ENCODE measurements around the gene DENND1A. TPM values are rescaled to one million over a fixed set of nuclear protein-coding genes. Genes with fewer than 3 reads are reported as not detected.

The DENND1A gene
- total RNA-seq, 1 experiment from 2014 or later: 23.5 TPM

DNA sequence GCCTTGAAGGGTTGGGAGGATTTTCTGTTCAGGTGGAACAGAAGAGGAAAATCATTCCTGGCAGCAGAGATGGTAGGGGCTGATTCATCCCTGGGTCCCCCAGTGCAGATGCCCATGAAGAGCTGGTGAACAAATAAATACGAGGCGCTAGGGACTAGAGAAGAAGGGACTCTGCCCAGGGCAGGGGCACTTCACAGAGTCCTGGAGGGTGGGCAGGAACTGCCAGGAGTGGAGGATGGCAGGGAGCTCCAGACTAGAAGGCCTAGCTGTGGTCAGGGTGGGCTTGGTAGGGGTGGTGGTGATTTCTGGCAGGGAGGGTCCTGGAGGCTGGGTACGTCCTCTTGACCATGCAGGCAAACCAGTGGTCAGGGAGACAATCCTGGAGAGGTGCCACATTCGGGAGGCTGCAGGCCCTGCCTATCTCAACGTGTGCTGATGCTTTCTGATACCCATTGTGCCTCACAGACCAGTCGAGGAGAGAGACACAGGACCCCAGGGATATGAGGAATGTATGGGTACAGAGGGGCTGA is 504.0 kb downstream of the DENND1A start (continued):
- no peak for TF ChIP-seq FOXK1 (CRISPR knock-in tag; IDR thresholded peaks at IDR 0.05)
- no peak for TF ChIP-seq MYBL2 (CRISPR knock-in tag; IDR thresholded peaks at IDR 0.05)

DNA sequence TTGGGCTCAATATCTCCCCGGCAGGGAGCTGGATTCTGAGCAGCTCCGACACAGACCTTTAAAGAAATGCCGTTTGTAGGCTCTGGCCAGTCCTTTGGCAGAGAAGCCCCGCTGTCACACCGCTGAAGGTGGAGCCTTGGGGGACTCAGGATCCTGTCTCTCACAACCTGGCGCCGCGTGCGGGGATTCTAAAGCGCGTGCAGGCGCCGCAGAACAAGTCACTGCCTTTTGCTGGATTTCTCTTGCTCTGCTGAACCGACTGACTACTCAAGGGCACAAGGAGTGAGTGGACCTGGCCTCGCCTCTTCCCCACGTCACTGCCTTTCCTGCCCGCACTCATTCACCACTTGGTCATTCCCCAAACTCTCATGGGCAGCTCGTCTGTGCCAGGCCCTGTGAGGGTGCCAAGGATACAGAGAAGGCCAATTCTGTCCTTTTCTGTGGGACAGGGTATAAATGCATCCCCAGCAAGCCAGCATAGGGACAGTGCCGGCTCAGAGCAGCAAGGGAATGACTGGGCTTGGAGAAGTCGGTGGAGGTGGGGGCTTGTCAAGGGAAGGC is 504.6 kb downstream of the DENND1A start:
- no peak for ATAC-seq
- Mint-ChIP-seq H3K27me3 (ENCODE audit: low read depth) (no peaks in the 10 kb centered on the region; the same call in 1 of the 2 replicates), H3K4me3 (no peak overlapping the region), H3K36me3 (peaks cover 8% of the 10 kb centered on the region), H3K27ac (0 out of 2 replicates have a peak overlapping the region, but pooled peaks have one; percentile 13), H3K4me1 (peaks cover 35% of the 10 kb centered on the region), H3K9me3 (no peaks in the 10 kb centered on the region)
- POLR2A ChIA-PET: interaction anchor here (0.5 kb wide), 1 partner anchor 114 kb away, joined by 3 read pairs; no protein-coding TSS in a partner anchor
- TF ChIP-seq RELA (CRISPR knock-in tag; IDR thresholded peaks at IDR 0.05; ENCODE audit: borderline replicate concordance): no peak
- TF ChIP-seq, protein P1, sequence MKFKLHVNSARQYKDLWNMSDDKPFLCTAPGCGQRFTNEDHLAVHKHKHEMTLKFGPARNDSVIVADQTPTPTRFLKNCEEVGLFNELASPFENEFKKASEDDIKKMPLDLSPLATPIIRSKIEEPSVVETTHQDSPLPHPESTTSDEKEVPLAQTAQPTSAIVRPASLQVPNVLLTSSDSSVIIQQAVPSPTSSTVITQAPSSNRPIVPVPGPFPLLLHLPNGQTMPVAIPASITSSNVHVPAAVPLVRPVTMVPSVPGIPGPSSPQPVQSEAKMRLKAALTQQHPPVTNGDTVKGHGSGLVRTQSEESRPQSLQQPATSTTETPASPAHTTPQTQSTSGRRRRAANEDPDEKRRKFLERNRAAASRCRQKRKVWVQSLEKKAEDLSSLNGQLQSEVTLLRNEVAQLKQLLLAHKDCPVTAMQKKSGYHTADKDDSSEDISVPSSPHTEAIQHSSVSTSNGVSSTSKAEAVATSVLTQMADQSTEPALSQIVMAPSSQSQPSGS (CRISPR knock-in tag; IDR thresholded peaks at IDR 0.05; ENCODE audit: borderline replicate concordance, low read depth): no peak
- TF ChIP-seq SOX15 (CRISPR knock-in tag; IDR thresholded peaks at IDR 0.05): no peak
- no peak for TF ChIP-seq ETV6 (CRISPR knock-in tag; IDR thresholded peaks at IDR 0.05)
- no peak for TF ChIP-seq ZNF121 (CRISPR knock-in tag; IDR thresholded peaks at IDR 0.05)
- TF ChIP-seq CREM (CRISPR knock-in tag; IDR thresholded peaks at IDR 0.05): no peak
- no peak for TF ChIP-seq EMX1 (CRISPR knock-in tag; IDR thresholded peaks at IDR 0.05)
- no peak for TF ChIP-seq RORB (CRISPR knock-in tag; IDR thresholded peaks at IDR 0.05)
- no peak for TF ChIP-seq SP1 (CRISPR knock-in tag; conservative IDR thresholded peaks at IDR 0.05)
- no peak for DNase-seq (ENCODE audit: low spot score)
- CTCF ChIA-PET: interaction anchor here (0.5 to 2.4 kb wide), 4 partner anchors 10 to 118 kb away, joined by 3 to 11 read pairs (median 6); no protein-coding TSS in a partner anchor

DNA sequence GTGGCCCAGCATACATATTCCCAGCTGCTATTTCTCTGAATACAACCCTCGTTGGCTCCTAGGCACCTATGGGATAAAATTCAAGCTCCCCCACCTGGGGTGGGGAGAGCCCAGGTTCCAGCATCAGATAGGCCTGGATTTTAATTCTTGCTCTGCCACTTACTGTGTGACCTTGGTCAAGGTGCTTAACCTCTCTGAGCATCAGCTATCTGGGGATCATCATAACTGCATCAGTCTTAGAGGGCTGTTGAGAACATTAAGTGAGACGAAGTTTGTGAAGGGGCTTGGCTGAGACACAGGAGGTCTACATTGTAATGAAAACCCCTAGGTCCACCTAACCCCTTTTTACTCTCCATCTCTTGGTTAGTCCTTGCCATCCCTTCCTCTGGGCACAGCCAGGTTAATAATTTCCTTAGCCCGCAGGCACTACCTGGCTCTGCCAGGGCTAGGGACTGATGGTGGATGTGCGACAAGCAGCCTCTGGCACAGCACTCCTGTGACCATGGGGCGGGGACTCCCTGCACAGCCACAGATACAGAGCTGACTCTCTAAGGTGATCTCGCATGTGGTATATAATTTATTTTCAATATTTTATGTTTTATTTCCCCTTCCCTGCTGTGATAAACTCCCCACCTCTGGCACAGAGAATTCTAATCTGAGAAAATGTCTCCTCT is 505.2 kb downstream of the DENND1A start:
- CTCF ChIA-PET: interaction anchor here (0.5 to 2.4 kb wide), 3 partner anchors 11 to 81 kb away, joined by 4 to 11 read pairs (median 8); no protein-coding TSS in a partner anchor
- Mint-ChIP-seq H3K9me3 (no peaks in the 10 kb centered on the region), H3K4me3 (no peak overlapping the region), H3K4me1 (peaks cover 40% of the 10 kb centered on the region), H3K36me3 (peaks cover 6% of the 10 kb centered on the region), H3K27me3 (ENCODE audit: low read depth) (no peaks in the 10 kb centered on the region; the same call in 1 of the 2 replicates), H3K27ac (no peak overlapping the region)
- DNase-seq (ENCODE audit: low spot score) (no peak), ATAC-seq (no peak)
- POLR2A ChIA-PET: interaction anchor here (0.5 kb wide), 1 partner anchor 115 kb away, joined by 3 read pairs; no protein-coding TSS in a partner anchor
- TF ChIP-seq SMAD4 (CRISPR knock-in tag; IDR thresholded peaks at IDR 0.05): no peak
- TF ChIP-seq NR2C2 (CRISPR knock-in tag; IDR thresholded peaks at IDR 0.05): no peak

DNA sequence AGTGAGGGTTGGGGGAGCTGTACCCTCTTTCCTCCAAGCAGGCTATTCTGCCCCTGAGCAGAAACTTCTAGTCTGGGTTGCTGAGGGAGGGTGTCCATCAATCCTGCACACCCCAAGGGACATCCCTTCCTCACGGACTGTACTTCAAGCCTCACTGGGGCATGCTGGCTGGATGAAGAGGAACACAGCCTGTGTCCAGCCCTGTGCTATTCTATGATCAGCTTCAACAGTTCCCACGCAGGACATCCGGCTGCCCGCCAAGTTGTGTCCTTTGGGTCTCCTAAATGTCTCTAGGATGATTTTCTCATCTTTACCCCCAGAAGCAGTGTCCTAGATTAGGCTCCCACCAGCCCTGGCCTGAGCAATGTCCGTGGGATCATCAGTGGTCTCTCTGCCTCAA is 505.8 kb downstream of the DENND1A start:
- no peaks in the 10 kb centered on the region for H3K9me3 Mint-ChIP-seq
- H3K27me3 Mint-ChIP-seq (ENCODE audit: low read depth): no peaks in the 10 kb centered on the region; the same call in 1 of the 2 replicates
- ChIA-PET CTCF (interaction anchor here (1.9 kb wide), 1 partner anchor 24 kb away, joined by 14 read pairs; no protein-coding TSS in a partner anchor), POLR2A (no interaction called here)
- no peak overlapping the region for H3K27ac Mint-ChIP-seq
- H3K4me1 Mint-ChIP-seq: peaks cover 41% of the 10 kb centered on the region
- TF ChIP-seq JAZF1 (CRISPR knock-in tag; IDR thresholded peaks at IDR 0.05) (no peak), SMAD3 (CRISPR knock-in tag; IDR thresholded peaks at IDR 0.05; ENCODE audit: borderline replicate concordance) (no peak), ZNF317 (CRISPR knock-in tag; IDR thresholded peaks at IDR 0.05; ENCODE audit: borderline replicate concordance, low read depth) (no peak), ETV6 (CRISPR knock-in tag; IDR thresholded peaks at IDR 0.05) (no peak)
- TF ChIP-seq, protein P2, sequence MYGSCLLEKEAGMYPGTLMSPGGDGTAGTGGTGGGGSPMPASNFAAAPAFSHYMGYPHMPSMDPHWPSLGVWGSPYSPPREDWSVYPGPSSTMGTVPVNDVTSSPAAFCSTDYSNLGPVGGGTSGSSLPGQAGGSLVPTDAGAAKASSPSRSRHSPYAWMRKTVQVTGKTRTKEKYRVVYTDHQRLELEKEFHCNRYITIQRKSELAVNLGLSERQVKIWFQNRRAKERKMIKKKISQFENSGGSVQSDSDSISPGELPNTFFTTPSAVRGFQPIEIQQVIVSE (CRISPR knock-in tag; IDR thresholded peaks at IDR 0.05; ENCODE audit: borderline replicate concordance): no peak
- TF ChIP-seq, protein P3, sequence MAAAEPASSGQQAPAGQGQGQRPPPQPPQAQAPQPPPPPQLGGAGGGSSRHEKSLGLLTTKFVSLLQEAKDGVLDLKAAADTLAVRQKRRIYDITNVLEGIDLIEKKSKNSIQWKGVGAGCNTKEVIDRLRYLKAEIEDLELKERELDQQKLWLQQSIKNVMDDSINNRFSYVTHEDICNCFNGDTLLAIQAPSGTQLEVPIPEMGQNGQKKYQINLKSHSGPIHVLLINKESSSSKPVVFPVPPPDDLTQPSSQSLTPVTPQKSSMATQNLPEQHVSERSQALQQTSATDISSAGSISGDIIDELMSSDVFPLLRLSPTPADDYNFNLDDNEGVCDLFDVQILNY (CRISPR knock-in tag; IDR thresholded peaks at IDR 0.05): no peak
- TF ChIP-seq, protein P4, sequence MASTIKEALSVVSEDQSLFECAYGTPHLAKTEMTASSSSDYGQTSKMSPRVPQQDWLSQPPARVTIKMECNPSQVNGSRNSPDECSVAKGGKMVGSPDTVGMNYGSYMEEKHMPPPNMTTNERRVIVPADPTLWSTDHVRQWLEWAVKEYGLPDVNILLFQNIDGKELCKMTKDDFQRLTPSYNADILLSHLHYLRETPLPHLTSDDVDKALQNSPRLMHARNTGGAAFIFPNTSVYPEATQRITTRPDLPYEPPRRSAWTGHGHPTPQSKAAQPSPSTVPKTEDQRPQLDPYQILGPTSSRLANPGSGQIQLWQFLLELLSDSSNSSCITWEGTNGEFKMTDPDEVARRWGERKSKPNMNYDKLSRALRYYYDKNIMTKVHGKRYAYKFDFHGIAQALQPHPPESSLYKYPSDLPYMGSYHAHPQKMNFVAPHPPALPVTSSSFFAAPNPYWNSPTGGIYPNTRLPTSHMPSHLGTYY (CRISPR knock-in tag; IDR thresholded peaks at IDR 0.05): no peak
- TF ChIP-seq, protein P5, sequence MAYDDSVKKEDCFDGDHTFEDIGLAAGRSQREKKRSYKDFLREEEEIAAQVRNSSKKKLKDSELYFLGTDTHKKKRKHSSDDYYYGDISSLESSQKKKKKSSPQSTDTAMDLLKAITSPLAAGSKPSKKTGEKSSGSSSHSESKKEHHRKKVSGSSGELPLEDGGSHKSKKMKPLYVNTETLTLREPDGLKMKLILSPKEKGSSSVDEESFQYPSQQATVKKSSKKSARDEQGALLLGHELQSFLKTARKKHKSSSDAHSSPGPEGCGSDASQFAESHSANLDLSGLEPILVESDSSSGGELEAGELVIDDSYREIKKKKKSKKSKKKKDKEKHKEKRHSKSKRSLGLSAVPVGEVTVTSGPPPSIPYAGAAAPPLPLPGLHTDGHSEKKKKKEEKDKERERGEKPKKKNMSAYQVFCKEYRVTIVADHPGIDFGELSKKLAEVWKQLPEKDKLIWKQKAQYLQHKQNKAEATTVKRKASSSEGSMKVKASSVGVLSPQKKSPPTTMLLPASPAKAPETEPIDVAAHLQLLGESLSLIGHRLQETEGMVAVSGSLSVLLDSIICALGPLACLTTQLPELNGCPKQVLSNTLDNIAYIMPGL (CRISPR knock-in tag; IDR thresholded peaks at IDR 0.05): no peak
- ATAC-seq (no peak), DNase-seq (ENCODE audit: low spot score) (no peak)
- H3K36me3 Mint-ChIP-seq: 0 out of 2 replicates have a peak, but pooled peaks cover 2% of the 10 kb centered on the region
- H3K4me3 Mint-ChIP-seq: no peak overlapping the region
